HG03064 (cell line): Measurements from ENCODE around the gene MALT1.

Source experiments
- ATAC-seq: cut with Tn5 transposase; IDR thresholded peaks from one replicate; pipeline ENCODE4 v1.9.1; 2021; ENCODE audit warnings: low read depth; ENCODE audit not compliant: unreplicated experiment

Gene MALT1

GRCh38 chr18:58796220-58796619 lies 125.0 kb downstream of the MALT1 start:
- ATAC-seq = no peak

DNA sequence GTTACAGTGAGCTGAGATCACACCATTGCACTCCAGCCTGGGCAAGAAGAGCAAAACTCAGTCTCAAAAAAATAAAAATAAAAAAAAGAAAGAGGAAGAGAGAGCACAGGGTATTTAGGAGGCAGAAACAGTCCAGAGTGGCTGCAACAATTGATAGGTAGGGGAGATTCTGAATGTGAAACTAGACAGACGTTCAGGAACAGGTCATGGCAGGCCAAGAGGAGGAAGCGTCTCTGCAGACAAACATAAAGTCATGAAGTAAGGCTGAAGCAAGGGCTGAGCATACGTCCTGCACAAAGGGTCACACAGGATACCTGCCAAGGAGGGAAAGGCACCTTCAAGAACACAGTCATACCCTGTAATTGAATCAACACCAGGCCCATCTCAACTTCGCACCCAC lies 129.3 kb downstream of the MALT1 start:
- no peak for ATAC-seq

GRCh38 chr18:58802959-58803358 lies 131.7 kb downstream of the MALT1 start:
- no peak for ATAC-seq

- ATAC-seq = no peak
These were observed 132.7 kb downstream of the MALT1 start for GRCh38 chr18:58803978-58804377.
